Measurements from ENCODE around the gene MROH9.
"Not testable (repeated sequence)": the region's sequence is repeated elsewhere in the genome, so short reads cannot be mapped to it uniquely, and the experiment has no call there.

The MROH9 gene

GRCh38 chr1:170939476-170939875 lies 4.1 kb downstream of the MROH9 start:
- TF ChIP-seq, protein P1, sequence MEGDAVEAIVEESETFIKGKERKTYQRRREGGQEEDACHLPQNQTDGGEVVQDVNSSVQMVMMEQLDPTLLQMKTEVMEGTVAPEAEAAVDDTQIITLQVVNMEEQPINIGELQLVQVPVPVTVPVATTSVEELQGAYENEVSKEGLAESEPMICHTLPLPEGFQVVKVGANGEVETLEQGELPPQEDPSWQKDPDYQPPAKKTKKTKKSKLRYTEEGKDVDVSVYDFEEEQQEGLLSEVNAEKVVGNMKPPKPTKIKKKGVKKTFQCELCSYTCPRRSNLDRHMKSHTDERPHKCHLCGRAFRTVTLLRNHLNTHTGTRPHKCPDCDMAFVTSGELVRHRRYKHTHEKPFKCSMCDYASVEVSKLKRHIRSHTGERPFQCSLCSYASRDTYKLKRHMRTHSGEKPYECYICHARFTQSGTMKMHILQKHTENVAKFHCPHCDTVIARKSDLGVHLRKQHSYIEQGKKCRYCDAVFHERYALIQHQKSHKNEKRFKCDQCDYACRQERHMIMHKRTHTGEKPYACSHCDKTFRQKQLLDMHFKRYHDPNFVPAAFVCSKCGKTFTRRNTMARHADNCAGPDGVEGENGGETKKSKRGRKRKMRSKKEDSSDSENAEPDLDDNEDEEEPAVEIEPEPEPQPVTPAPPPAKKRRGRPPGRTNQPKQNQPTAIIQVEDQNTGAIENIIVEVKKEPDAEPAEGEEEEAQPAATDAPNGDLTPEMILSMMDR (IDR thresholded peaks at IDR 0.05; ENCODE audit: insufficient read depth, low read length, poor library complexity, severe bottlenecking), result no peak
- Histone ChIP-seq H3K4me3 (replicated peaks; ENCODE audit: low read depth, low read length) (no peak overlapping the region), H3K36me3 (ENCODE audit: control insufficient read depth, insufficient read depth, low read length) (no peaks in the 10 kb centered on the region), H3K27me3 (replicated peaks; ENCODE audit: control insufficient read depth, insufficient read depth, low read length) (0 out of 2 replicates have a peak, but pooled peaks cover 1% of the 10 kb centered on the region)
- DNase-seq (ENCODE audit: extremely low read depth, insufficient read length), result no peak

- not testable (repeated sequence) for H3K4me3 ChIP-seq (replicated peaks; ENCODE audit: low read depth, low read length); H3K27me3 ChIP-seq (replicated peaks; ENCODE audit: control insufficient read depth, insufficient read depth, low read length); H3K36me3 ChIP-seq (ENCODE audit: control insufficient read depth, insufficient read depth, low read length); DNase-seq (ENCODE audit: extremely low read depth, insufficient read length)
Observed at GRCh38 chr1:170951744-170952143, 16.4 kb downstream of the MROH9 start.

- H3K4me3 ChIP-seq (replicated peaks; ENCODE audit: low read depth, low read length), result no peak overlapping the region
- TF ChIP-seq, protein P1 (IDR thresholded peaks at IDR 0.05; ENCODE audit: insufficient read depth, low read length, poor library complexity, severe bottlenecking), result no peak
- no peaks in the 10 kb centered on the region for H3K36me3 ChIP-seq (ENCODE audit: control insufficient read depth, insufficient read depth, low read length)
- no peak for DNase-seq (ENCODE audit: extremely low read depth, insufficient read length)
- no peaks in the 10 kb centered on the region; the same call in 1 of the 2 replicates for H3K27me3 ChIP-seq (replicated peaks; ENCODE audit: control insufficient read depth, insufficient read depth, low read length)
Observed at GRCh38 chr1:170959385-170959784, 24.1 kb downstream of the MROH9 start.

- no peaks in the 10 kb centered on the region for H3K27me3 ChIP-seq (replicated peaks; ENCODE audit: control insufficient read depth, insufficient read depth, low read length)
- no peaks in the 10 kb centered on the region for H3K36me3 ChIP-seq (ENCODE audit: control insufficient read depth, insufficient read depth, low read length)
- TF ChIP-seq, protein P1 (IDR thresholded peaks at IDR 0.05; ENCODE audit: insufficient read depth, low read length, poor library complexity, severe bottlenecking), result no peak
- no peak for DNase-seq (ENCODE audit: extremely low read depth, insufficient read length)
- no peak overlapping the region for H3K4me3 ChIP-seq (replicated peaks; ENCODE audit: low read depth, low read length)
Observed at GRCh38 chr1:170964506-170964905, 29.2 kb downstream of the MROH9 start.

- Histone ChIP-seq H3K4me3 (replicated peaks; ENCODE audit: low read depth, low read length) (no peak overlapping the region), H3K36me3 (ENCODE audit: control insufficient read depth, insufficient read depth, low read length) (no peaks in the 10 kb centered on the region), H3K27me3 (replicated peaks; ENCODE audit: control insufficient read depth, insufficient read depth, low read length) (no peaks in the 10 kb centered on the region)
- no peak for DNase-seq (ENCODE audit: extremely low read depth, insufficient read length)
- TF ChIP-seq, protein P1 (IDR thresholded peaks at IDR 0.05; ENCODE audit: insufficient read depth, low read length, poor library complexity, severe bottlenecking), result peak; percentile 61
Observed at GRCh38 chr1:170967042-170967910, 31.9 kb downstream of the MROH9 start.

DNA sequence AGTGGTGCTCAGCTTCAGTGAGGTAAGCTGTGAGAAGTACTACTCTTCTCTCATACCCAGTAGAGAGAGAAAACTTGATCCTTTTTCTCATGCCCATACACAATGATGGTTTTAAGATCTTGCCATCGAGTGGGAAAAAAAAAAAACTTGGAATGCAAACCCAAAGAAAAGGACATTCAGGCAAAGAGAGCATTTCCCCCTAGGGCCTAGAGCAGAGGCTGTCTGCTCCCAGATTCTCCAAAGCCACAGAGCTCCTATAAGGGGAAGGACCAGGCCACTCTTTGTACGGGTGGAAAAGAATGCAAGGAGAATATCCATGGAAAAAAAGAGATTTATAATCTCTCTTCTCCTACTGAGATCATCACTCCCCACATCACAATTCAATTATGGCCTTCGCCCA lies 34.9 kb downstream of the MROH9 start:
- H3K36me3 ChIP-seq (ENCODE audit: control insufficient read depth, insufficient read depth, low read length), result no peaks in the 10 kb centered on the region
- TF ChIP-seq, protein P1 (IDR thresholded peaks at IDR 0.05; ENCODE audit: insufficient read depth, low read length, poor library complexity, severe bottlenecking), result no peak
- DNase-seq (ENCODE audit: extremely low read depth, insufficient read length), result no peak
- H3K4me3 ChIP-seq (replicated peaks; ENCODE audit: low read depth, low read length), result no peak overlapping the region
- H3K27me3 ChIP-seq (replicated peaks; ENCODE audit: control insufficient read depth, insufficient read depth, low read length), result no peaks in the 10 kb centered on the region
